HepG2 (cell line): Measurements from ENCODE around the gene STX1B. TPM values are rescaled to one million over a fixed set of nuclear protein-coding genes. Genes with fewer than 3 reads are reported as not detected.

Experiments used
- NBN ChIP-seq: fragments of 450-650 bp; conservative IDR thresholded peaks from 2 replicates; pipeline ENCODE4 v1.6.1; 2017
- PHF8 ChIP-seq: sonication (generic); formaldehyde crosslinking; IDR thresholded peaks from 2 replicates; pipeline ENCODE4 v1.5.0; 2020; ENCODE audit warnings: missing genetic modification reagents
- RFXAP ChIP-seq: sonication (generic); formaldehyde crosslinking; IDR thresholded peaks from 2 replicates; pipeline ENCODE4 v1.4.0; 2020; ENCODE audit warnings: missing genetic modification reagents, borderline replicate concordance
- RXRA ChIP-seq: sonication (generic); formaldehyde crosslinking; IDR thresholded peaks from 2 replicates; pipeline ENCODE4 v1.5.1; 2020; ENCODE audit warnings: missing genetic modification reagents
- SOX13 ChIP-seq, 3 experiments: fragments of 450-650 bp in 1 of 3; sonication (generic) in 1 of 3; formaldehyde crosslinking in 1 of 3; IDR thresholded peaks in 2 of 3; conservative IDR thresholded peaks in 1 of 3; 2 replicates each; pipeline versions ENCODE4 v1.5.0 to v1.6.1; 2016 to 2020; ENCODE audit warnings: antibody characterized with exemption in 1 of 3, mild to moderate bottlenecking in 1 of 3, missing compliant biosample characterization in 1 of 3, missing genetic modification reagents in 1 of 3, moderate library complexity in 1 of 3
- U2AF2 ChIP-seq: fragments of 200-400 bp; formaldehyde crosslinking; IDR thresholded peaks from 2 replicates; pipeline ENCODE4 v1.6.1; 2017; ENCODE audit warnings: low read depth, mild to moderate bottlenecking, low read length
- ZFP36L1 ChIP-seq: sonication (generic); formaldehyde crosslinking; IDR thresholded peaks from 2 replicates; pipeline ENCODE4 v1.8.0; 2022; ENCODE audit warnings: mild to moderate bottlenecking, missing genetic modification reagents, moderate library complexity
- ZNF550 ChIP-seq: sonication (generic); formaldehyde crosslinking; IDR thresholded peaks from 2 replicates; pipeline ENCODE4 v1.4.0; 2020; ENCODE audit warnings: mild to moderate bottlenecking, missing genetic modification reagents, borderline replicate concordance
- ZNF749 ChIP-seq: sonication (generic); formaldehyde crosslinking; IDR thresholded peaks from 2 replicates; pipeline ENCODE4 v1.8.0; 2022; ENCODE audit warnings: mild to moderate bottlenecking, missing genetic modification reagents, moderate library complexity, borderline replicate concordance
- polyA plus RNA-seq, 8 experiments: library from polyadenylated mRNA; depleted of rRNA in 3 of 8; stranded (reverse) in 7 of 8; unstranded in 1 of 8; fragments of >200 nt; fragmentation: Illumina TruSeq in 4 of 8; extraction: Trizol in 4 of 8; gene quantifications; 2 replicates each; pipeline versions ENCODE4 v1.2.1 to v1.2.3, GENCODE V29; 2011 to 2016; ENCODE audit warnings: low read depth in 4 of 8, missing spikeins in 1 of 8, mixed read lengths in 1 of 8; ENCODE audit not compliant: insufficient read depth in 1 of 8
- total RNA-seq, 5 experiments: library from RNA; depleted of rRNA; stranded (reverse); fragments of >200 nt; fragmentation: Illumina TruSeq; extraction: Trizol; gene quantifications; 2 replicates each; pipeline ENCODE4 v1.2.3, GENCODE V29; 2016; ENCODE audit warnings: low read depth in 1 of 5
- TF ChIP-seq, protein P1 (sequence below): sonication (generic); formaldehyde crosslinking; IDR thresholded peaks from 2 replicates; pipeline ENCODE4 v1.4.0; 2020; ENCODE audit warnings: missing genetic modification reagents
- TF ChIP-seq, protein P2 (sequence below): sonication (generic); formaldehyde crosslinking; IDR thresholded peaks from 2 replicates; pipeline ENCODE4 v1.4.0; 2020; ENCODE audit warnings: missing genetic modification reagents
- TF ChIP-seq, protein P3 (sequence below): sonication (generic); formaldehyde crosslinking; IDR thresholded peaks from 2 replicates; pipeline ENCODE4 v1.4.0; 2020; ENCODE audit warnings: missing genetic modification reagents, borderline replicate concordance
- TF ChIP-seq, protein P4 (sequence below): conservative IDR thresholded peaks from 2 replicates; pipeline ENCODE4 v1.6.1; 2018; ENCODE audit warnings: missing genetic modification reagents
- TF ChIP-seq, protein P5 (sequence below): sonication (generic); formaldehyde crosslinking; IDR thresholded peaks from 2 replicates; pipeline ENCODE4 v1.4.0; 2020; ENCODE audit warnings: missing genetic modification reagents, mild to moderate bottlenecking, borderline replicate concordance

STX1B gene
- total and polyA plus RNA-seq, 2 of the 13 experiments (the other 11 are each of a cell fraction or from before 2014, with no cell fraction given): 2.1 to 3.0 TPM

DNA sequence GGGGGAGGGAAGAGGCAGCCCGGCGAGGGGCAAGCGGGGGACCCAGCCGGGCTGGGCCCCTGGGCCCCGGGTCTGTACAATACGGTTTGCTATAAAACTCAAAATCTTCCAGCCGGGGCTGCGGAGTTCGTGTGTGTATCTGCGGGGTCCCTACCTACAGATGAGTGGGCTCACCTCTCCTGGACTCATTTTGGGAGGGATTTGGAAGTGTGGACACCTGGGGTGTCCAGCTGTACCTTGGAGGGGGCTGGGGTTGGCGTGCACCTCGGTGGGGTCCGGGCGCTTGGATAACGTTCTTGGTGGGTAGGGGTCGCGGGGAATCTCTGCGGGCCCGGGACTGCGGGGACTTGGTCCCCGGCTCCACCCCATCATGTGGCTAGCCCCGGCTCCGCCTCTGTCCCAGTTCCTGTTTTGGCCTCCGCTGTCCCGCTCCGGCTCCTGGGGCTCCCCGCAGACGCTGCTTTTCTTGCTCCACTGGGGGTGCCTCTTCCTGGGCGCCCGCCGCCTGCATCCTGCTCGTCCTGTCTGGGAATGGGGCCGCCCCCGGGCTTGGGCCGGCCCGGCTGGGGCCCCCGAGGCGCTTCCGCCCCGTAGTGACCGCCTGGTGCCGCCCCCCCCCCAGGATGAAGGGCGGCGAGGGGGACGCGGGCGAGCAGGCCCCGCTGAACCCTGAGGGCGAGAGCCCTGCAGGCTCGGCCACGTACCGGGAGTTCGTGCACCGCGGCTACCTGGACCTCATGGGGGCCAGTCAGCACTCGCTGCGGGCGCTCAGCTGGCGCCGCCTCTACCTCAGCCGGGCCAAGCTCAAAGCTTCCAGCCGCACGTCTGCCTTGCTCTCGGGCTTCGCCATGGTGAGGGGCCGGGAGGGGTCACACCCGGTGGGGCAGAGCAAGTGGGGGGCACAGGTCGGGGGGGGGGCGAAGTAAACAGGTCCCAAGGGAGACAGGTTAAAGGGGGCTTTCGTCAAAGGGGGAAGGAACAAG lies 61.5 kb downstream of the STX1B start, which contains the start of gene ORAI3 (continued):
- TF ChIP-seq U2AF2: no peak
- TF ChIP-seq SOX13 (IDR thresholded peaks at IDR 0.05): 0 out of 2 replicates have a peak, but pooled peaks have one; percentile 12
- TF ChIP-seq SOX13 (CRISPR knock-in tag; conservative IDR thresholded peaks at IDR 0.05 in 1 of 2, IDR thresholded peaks at IDR 0.05 in 1 of 2): no peak
- no peak for TF ChIP-seq ZNF550 (CRISPR knock-in tag)
- no peak; the same call in 1 of the 2 replicates for TF ChIP-seq ZFP36L1 (CRISPR knock-in tag)
- no peak for TF ChIP-seq ZNF749 (CRISPR knock-in tag)
- TF ChIP-seq, protein P1, sequence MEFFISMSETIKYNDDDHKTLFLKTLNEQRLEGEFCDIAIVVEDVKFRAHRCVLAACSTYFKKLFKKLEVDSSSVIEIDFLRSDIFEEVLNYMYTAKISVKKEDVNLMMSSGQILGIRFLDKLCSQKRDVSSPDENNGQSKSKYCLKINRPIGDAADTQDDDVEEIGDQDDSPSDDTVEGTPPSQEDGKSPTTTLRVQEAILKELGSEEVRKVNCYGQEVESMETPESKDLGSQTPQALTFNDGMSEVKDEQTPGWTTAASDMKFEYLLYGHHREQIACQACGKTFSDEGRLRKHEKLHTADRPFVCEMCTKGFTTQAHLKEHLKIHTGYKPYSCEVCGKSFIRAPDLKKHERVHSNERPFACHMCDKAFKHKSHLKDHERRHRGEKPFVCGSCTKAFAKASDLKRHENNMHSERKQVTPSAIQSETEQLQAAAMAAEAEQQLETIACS (CRISPR knock-in tag): no peak
- TF ChIP-seq, protein P2, sequence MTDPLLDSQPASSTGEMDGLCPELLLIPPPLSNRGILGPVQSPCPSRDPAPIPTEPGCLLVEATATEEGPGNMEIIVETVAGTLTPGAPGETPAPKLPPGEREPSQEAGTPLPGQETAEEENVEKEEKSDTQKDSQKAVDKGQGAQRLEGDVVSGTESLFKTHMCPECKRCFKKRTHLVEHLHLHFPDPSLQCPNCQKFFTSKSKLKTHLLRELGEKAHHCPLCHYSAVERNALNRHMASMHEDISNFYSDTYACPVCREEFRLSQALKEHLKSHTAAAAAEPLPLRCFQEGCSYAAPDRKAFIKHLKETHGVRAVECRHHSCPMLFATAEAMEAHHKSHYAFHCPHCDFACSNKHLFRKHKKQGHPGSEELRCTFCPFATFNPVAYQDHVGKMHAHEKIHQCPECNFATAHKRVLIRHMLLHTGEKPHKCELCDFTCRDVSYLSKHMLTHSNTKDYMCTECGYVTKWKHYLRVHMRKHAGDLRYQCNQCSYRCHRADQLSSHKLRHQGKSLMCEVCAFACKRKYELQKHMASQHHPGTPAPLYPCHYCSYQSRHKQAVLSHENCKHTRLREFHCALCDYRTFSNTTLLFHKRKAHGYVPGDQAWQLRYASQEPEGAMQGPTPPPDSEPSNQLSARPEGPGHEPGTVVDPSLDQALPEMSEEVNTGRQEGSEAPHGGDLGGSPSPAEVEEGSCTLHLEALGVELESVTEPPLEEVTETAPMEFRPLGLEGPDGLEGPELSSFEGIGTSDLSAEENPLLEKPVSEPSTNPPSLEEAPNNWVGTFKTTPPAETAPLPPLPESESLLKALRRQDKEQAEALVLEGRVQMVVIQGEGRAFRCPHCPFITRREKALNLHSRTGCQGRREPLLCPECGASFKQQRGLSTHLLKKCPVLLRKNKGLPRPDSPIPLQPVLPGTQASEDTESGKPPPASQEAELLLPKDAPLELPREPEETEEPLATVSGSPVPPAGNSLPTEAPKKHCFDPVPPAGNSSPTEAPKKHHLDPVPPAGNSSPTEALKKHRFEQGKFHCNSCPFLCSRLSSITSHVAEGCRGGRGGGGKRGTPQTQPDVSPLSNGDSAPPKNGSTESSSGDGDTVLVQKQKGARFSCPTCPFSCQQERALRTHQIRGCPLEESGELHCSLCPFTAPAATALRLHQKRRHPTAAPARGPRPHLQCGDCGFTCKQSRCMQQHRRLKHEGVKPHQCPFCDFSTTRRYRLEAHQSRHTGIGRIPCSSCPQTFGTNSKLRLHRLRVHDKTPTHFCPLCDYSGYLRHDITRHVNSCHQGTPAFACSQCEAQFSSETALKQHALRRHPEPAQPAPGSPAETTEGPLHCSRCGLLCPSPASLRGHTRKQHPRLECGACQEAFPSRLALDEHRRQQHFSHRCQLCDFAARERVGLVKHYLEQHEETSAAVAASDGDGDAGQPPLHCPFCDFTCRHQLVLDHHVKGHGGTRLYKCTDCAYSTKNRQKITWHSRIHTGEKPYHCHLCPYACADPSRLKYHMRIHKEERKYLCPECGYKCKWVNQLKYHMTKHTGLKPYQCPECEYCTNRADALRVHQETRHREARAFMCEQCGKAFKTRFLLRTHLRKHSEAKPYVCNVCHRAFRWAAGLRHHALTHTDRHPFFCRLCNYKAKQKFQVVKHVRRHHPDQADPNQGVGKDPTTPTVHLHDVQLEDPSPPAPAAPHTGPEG: peak; percentile 87
- no peak; the same call in 1 of the 2 replicates for TF ChIP-seq RXRA
- no peak for TF ChIP-seq RFXAP (CRISPR knock-in tag)
- no peak for TF ChIP-seq NBN
- TF ChIP-seq, protein P3, sequence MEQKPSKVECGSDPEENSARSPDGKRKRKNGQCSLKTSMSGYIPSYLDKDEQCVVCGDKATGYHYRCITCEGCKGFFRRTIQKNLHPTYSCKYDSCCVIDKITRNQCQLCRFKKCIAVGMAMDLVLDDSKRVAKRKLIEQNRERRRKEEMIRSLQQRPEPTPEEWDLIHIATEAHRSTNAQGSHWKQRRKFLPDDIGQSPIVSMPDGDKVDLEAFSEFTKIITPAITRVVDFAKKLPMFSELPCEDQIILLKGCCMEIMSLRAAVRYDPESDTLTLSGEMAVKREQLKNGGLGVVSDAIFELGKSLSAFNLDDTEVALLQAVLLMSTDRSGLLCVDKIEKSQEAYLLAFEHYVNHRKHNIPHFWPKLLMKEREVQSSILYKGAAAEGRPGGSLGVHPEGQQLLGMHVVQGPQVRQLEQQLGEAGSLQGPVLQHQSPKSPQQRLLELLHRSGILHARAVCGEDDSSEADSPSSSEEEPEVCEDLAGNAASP (CRISPR knock-in tag): no peak
- TF ChIP-seq, protein P4, sequence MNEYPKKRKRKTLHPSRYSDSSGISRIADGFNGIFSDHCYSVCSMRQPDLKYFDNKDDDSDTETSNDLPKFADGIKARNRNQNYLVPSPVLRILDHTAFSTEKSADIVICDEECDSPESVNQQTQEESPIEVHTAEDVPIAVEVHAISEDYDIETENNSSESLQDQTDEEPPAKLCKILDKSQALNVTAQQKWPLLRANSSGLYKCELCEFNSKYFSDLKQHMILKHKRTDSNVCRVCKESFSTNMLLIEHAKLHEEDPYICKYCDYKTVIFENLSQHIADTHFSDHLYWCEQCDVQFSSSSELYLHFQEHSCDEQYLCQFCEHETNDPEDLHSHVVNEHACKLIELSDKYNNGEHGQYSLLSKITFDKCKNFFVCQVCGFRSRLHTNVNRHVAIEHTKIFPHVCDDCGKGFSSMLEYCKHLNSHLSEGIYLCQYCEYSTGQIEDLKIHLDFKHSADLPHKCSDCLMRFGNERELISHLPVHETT (CRISPR knock-in tag): 0 out of 2 replicates have a peak, but pooled peaks have one; percentile 40
- TF ChIP-seq PHF8 (CRISPR knock-in tag): peak; percentile 62
- TF ChIP-seq, protein P5, sequence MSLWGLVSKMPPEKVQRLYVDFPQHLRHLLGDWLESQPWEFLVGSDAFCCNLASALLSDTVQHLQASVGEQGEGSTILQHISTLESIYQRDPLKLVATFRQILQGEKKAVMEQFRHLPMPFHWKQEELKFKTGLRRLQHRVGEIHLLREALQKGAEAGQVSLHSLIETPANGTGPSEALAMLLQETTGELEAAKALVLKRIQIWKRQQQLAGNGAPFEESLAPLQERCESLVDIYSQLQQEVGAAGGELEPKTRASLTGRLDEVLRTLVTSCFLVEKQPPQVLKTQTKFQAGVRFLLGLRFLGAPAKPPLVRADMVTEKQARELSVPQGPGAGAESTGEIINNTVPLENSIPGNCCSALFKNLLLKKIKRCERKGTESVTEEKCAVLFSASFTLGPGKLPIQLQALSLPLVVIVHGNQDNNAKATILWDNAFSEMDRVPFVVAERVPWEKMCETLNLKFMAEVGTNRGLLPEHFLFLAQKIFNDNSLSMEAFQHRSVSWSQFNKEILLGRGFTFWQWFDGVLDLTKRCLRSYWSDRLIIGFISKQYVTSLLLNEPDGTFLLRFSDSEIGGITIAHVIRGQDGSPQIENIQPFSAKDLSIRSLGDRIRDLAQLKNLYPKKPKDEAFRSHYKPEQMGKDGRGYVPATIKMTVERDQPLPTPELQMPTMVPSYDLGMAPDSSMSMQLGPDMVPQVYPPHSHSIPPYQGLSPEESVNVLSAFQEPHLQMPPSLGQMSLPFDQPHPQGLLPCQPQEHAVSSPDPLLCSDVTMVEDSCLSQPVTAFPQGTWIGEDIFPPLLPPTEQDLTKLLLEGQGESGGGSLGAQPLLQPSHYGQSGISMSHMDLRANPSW (CRISPR knock-in tag): peak; percentile 78; the same call in 1 of the 2 replicates
